A549 (cell line): ENCODE results near the gene MEIOSIN. TPM values are rescaled to one million over a fixed set of nuclear protein-coding genes. Genes with fewer than 3 reads are reported as not detected.
A peak's percentile ranks its signal among the peaks of the same experiment; 100 is the strongest.

Source experiments
- ATAC-seq, 2 experiments: fragments of 200-7000 bp in 1 of 2; fragments of >200 bp in 1 of 2; cut with Nextera tagmentation in 1 of 2; cut with Tn5 transposase in 1 of 2; 3 replicates each; pipeline versions ENCODE4 v1.8.0 to v1.9.1; 2018 to 2020; ENCODE audit warnings: mild to moderate bottlenecking in 1 of 2, moderate library complexity in 1 of 2
- CTCF ChIA-PET: fragments of 300-600 bp; sonication (Branson Sonifier 250); formaldehyde crosslinking; extraction: SDS; loops from one replicate; lab custom pipeline; 2021; ENCODE audit warnings: antibody characterized with exemption, inconsistent platforms; lab: Yijun Ruan, JAX
- POLR2A ChIA-PET: fragments of 350-600 bp; formaldehyde crosslinking; extraction: SDS; loops from one replicate; lab custom pipeline; 2021; ENCODE audit warnings: antibody characterized with exemption, inconsistent platforms; lab: Yijun Ruan, JAX
- DNase-seq, 2 experiments: peaks; one replicate each; pipeline versions ENCODE4 v3.0.0 to v3.0.0-alpha.2; 2011 to 2016; ENCODE audit warnings: low read depth in 1 of 2, low spot score in 1 of 2
- FAIRE-seq: peaks from 2 replicates; lab custom pipeline; 2011; peaks lifted over from hg19 to GRCh38; lab: Jason Lieb, UNC
- H3K27ac ChIP-seq, 2 experiments: fragments of >200 bp; sonication (Bioruptor Twin); formaldehyde crosslinking; 3 replicates each; pipeline ENCODE4 v1.5.1; 2016 to 2017
- H3K4me1 ChIP-seq: fragments of >200 bp; sonication (Bioruptor Twin); formaldehyde crosslinking; 3 replicates; pipeline ENCODE4 v1.6.1; 2016
- H3K4me2 ChIP-seq: fragments of >200 bp; sonication (Bioruptor Twin); formaldehyde crosslinking; 3 replicates; pipeline ENCODE4 v1.6.1; 2016
- H3K4me3 ChIP-seq: fragments of >200 bp; sonication (Bioruptor Twin); formaldehyde crosslinking; 3 replicates; pipeline ENCODE4 v1.5.1; 2016
- H3K9me3 ChIP-seq: fragments of >200 bp; sonication (Bioruptor Twin); formaldehyde crosslinking; 3 replicates; pipeline ENCODE4 v1.6.1; 2016
- BHLHE40 ChIP-seq: IDR thresholded peaks from 2 replicates; pipeline ENCODE4 v1.6.1; 2012; ENCODE audit warnings: low read depth, low read length, inconsistent platforms
- CBX2 ChIP-seq: fragments of 200-600 bp; sonication (generic); IDR thresholded peaks from 2 replicates; pipeline ENCODE4 v1.6.1; 2016; ENCODE audit warnings: low read depth, mild to moderate bottlenecking, borderline replicate concordance
- CHD2 ChIP-seq: fragments of 150-350 bp; IDR thresholded peaks from 2 replicates; pipeline ENCODE4 v1.6.1; 2014; ENCODE audit warnings: low read length; ENCODE audit not compliant: partially characterized antibody
- CHD4 ChIP-seq: fragments of 200-600 bp; sonication (generic); IDR thresholded peaks from 2 replicates; pipeline ENCODE4 v1.6.1; 2016; ENCODE audit warnings: antibody characterized with exemption, mild to moderate bottlenecking, borderline replicate concordance
- CTCF ChIP-seq: fragments of >200 bp; sonication (Bioruptor Twin); formaldehyde crosslinking; IDR thresholded peaks from 3 replicates; pipeline ENCODE4 v1.5.1; 2016
- GATA3 ChIP-seq: IDR thresholded peaks from 2 replicates; pipeline ENCODE4 v1.6.1; 2012; ENCODE audit warnings: borderline replicate concordance
- HES2 ChIP-seq: fragments of >200 bp; sonication (Bioruptor Twin); formaldehyde crosslinking; IDR thresholded peaks from 2 replicates; pipeline ENCODE4 v1.6.1; 2016
- HEYL ChIP-seq: fragments of 250-450 bp; sonication (Bioruptor Pico); IDR thresholded peaks from 2 replicates; pipeline ENCODE4 v1.8.0; 2021; ENCODE audit warnings: mild to moderate bottlenecking, moderate library complexity
- HOXA7 ChIP-seq: fragments of 250-450 bp; sonication (Bioruptor Pico); IDR thresholded peaks from 2 replicates; pipeline ENCODE4 v1.5.0; 2020; ENCODE audit warnings: mild to moderate bottlenecking, moderate library complexity
- HOXB5 ChIP-seq: fragments of 250-450 bp; sonication (Bioruptor Pico); IDR thresholded peaks from 2 replicates; pipeline ENCODE4 v1.5.0; 2020; ENCODE audit warnings: mild to moderate bottlenecking, moderate library complexity
- JUN ChIP-seq, 2 experiments: fragments of >200 bp; sonication (Bioruptor Twin); formaldehyde crosslinking; IDR thresholded peaks; 2 replicates in 1 of 2; 3 replicates in 1 of 2; pipeline ENCODE4 v1.6.1; 2016 to 2017
- JUNB ChIP-seq: fragments of >200 bp; sonication (Bioruptor Twin); formaldehyde crosslinking; IDR thresholded peaks from 2 replicates; pipeline ENCODE4 v1.6.1; 2016
- NFE2L2 ChIP-seq: fragments of 150-350 bp; conservative IDR thresholded peaks from 2 replicates; pipeline ENCODE4 v1.6.1; 2014; ENCODE audit warnings: low read length
- PBX3 ChIP-seq: IDR thresholded peaks from 2 replicates; pipeline ENCODE4 v1.6.1; 2012
- POLR2A ChIP-seq: IDR thresholded peaks from 2 replicates; pipeline ENCODE4 v1.6.1; 2012; ENCODE audit warnings: mild to moderate bottlenecking, low read length
- RFX5 ChIP-seq: fragments of 450-650 bp; IDR thresholded peaks from 2 replicates; pipeline ENCODE4 v1.7.1; 2014; ENCODE audit warnings: antibody characterized with exemption, mild to moderate bottlenecking, moderate library complexity
- RNF2 ChIP-seq: fragments of 200-600 bp; sonication (generic); IDR thresholded peaks from 2 replicates; pipeline ENCODE4 v1.6.1; 2016; ENCODE audit warnings: low read depth, mild to moderate bottlenecking, antibody characterized with exemption, moderate library complexity, borderline replicate concordance
- SMC3 ChIP-seq: fragments of >200 bp; sonication (Bioruptor Twin); formaldehyde crosslinking; IDR thresholded peaks from 3 replicates; pipeline ENCODE4 v1.6.1; 2018; ENCODE audit warnings: inconsistent platforms
- USF2 ChIP-seq: fragments of 450-650 bp; IDR thresholded peaks from 2 replicates; pipeline ENCODE4 v1.6.1; 2014; ENCODE audit warnings: antibody characterized with exemption
- ZC3H11A ChIP-seq: fragments of 450-650 bp; IDR thresholded peaks from 2 replicates; pipeline ENCODE4 v1.6.1; 2014; ENCODE audit warnings: antibody characterized with exemption, mild to moderate bottlenecking
- ZNF302 ChIP-seq: fragments of 250-450 bp; sonication (Bioruptor Pico); IDR thresholded peaks from 2 replicates; pipeline ENCODE4 v1.9.0; 2021; ENCODE audit warnings: inconsistent platforms, mild to moderate bottlenecking, moderate library complexity
- WGBS: methylation state at CpG from one replicate; pipeline ENCODE4 v1.1.6; 2017; ENCODE audit errors: missing lambda C conversion rate; 5-methylcytosine and 5-hydroxymethylcytosine counted together
- polyA plus RNA-seq, 4 experiments: library from polyadenylated mRNA; depleted of rRNA in 3 of 4; stranded (reverse); fragments of >200 nt; fragmentation: RNase III in 1 of 4; extraction: RNeasy Plus Mini Kit Qiagen cat#74134 plus additional on column Dnase treatment in 1 of 4; gene quantifications; 2 replicates in 3 of 4; 3 replicates in 1 of 4; pipeline ENCODE4 v1.2.3, GENCODE V29; 2011 to 2017

The MEIOSIN gene
- polyA plus RNA-seq, 2 of the 4 experiments (the other 2 are of a cell fraction), result not detected

GRCh38 chr19:45770192-45771101, 37.2 kb downstream of the MEIOSIN start (continued):
- TF ChIP-seq HEYL (no peak), RFX5 (peak; percentile 79), HES2 (no peak), POLR2A (peak; percentile 32), BHLHE40 (peak; percentile 48), HOXB5 (0 out of 2 replicates have a peak, but pooled peaks have one; percentile 54), ZC3H11A (no peak), USF2 (peak; percentile 21; the same call in 1 of the 2 replicates), PBX3 (peak; percentile 86), SMC3 (peak; percentile 75), JUN (IDR thresholded peaks at IDR 0.05) (peak; percentile 79 to 96)

- POLR2A ChIA-PET, result interaction anchor here (1.1 to 4.1 kb wide), 6 partner anchors 8 to 54 kb away, joined by 4 to 67 read pairs (median 31); partner anchors contain the start of genes DMPK and DMWD
- CTCF ChIA-PET, result interaction anchor here (0.5 to 74.3 kb wide), 12 partner anchors 15 to 112 kb away, joined by 3 to 2204 read pairs (median 18); partner anchors contain the start of genes DMPK, DMWD, FOXA3 and QPCTL
- Histone ChIP-seq H3K4me3 (no peak overlapping the region; the same call in 2 of the 3 replicates), H3K4me2 (peak overlapping the region; percentile 86), H3K27ac (peak overlapping the region in 1 of 2 experiments; percentile 87; a peak in 2 of 6 replicates), H3K9me3 (no peaks in the 10 kb centered on the region)
- FAIRE-seq (no peak), ATAC-seq (no peak), DNase-seq (no peak)
- WGBS, result 93% methylated on average over 46 of the region's 46 CpGs
- TF ChIP-seq CTCF (no peak), POLR2A (no peak), HOXA7 (CRISPR knock-in tag) (no peak), RNF2 (no peak), NFE2L2 (no peak), CHD4 (no peak), CBX2 (no peak), PBX3 (no peak), CHD2 (no peak), USF2 (no peak), JUNB (no peak), GATA3 (no peak), ZNF302 (CRISPR knock-in tag) (no peak)
- TF ChIP-seq, all 56 proteins: peak for 0
- peaks cover 13% of the 10 kb centered on the region for H3K4me1 ChIP-seq
These were observed 38.2 kb downstream of the MEIOSIN start for GRCh38 chr19:45771311-45771933.
